Adrenal gland (tissue), 12 donors: ENCODE measurements around the gene PGP. TPM values are rescaled to one million over a fixed set of nuclear protein-coding genes. Genes with fewer than 3 reads are reported as not detected.
A peak's percentile ranks its signal among the peaks of the same experiment; 100 is the strongest.

Experiments
- DNase-seq, 7 donors: peaks; one replicate each; pipeline ENCODE4 v3.0.0-alpha.2; 2019 to 2020
- H3K27ac ChIP-seq, 5 donors: fragments of 200-600 bp; sonication (generic) in 4 of 5; 1 replicate in 3 of 5; 2 replicates in 2 of 5; pipeline versions ENCODE4 v1.5.1 to v1.8.0; 2016 to 2020; ENCODE audit warnings: mild to moderate bottlenecking in 1 of 5
- H3K27me3 ChIP-seq: fragments of 200-600 bp; 2 replicates; pipeline ENCODE4 v1.8.0; 2021
- H3K36me3 ChIP-seq, 2 donors: fragments of 200-600 bp; replicated peaks in 1 of 2; 1 replicate in 1 of 2; 2 replicates in 1 of 2; pipeline versions ENCODE4 v1.5.1 to v1.8.0; 2018 to 2022
- H3K4me1 ChIP-seq, 2 donors: fragments of 200-600 bp; replicated peaks in 1 of 2; 1 replicate in 1 of 2; 2 replicates in 1 of 2; pipeline versions ENCODE4 v1.5.1 to v1.8.0; 2018 to 2021
- H3K4me3 ChIP-seq, 4 donors: fragments of 200-600 bp; sonication (generic) in 3 of 4; one replicate each; pipeline ENCODE4 v1.5.1; 2016 to 2018
- H3K9me3 ChIP-seq, 3 donors: fragments of 200-600 bp; sonication (generic) in 1 of 3; replicated peaks in 1 of 3; 1 replicate in 2 of 3; 2 replicates in 1 of 3; pipeline versions ENCODE4 v1.5.1 to v1.8.0; 2016 to 2021
- POLR2A ChIP-seq, 2 donors: fragments of 450-650 bp; IDR thresholded peaks; one replicate each; pipeline ENCODE4 v1.6.1; 2017; ENCODE audit warnings: antibody characterized with exemption in 2 of 2, mild to moderate bottlenecking in 2 of 2, moderate library complexity in 1 of 2
- WGBS, 4 donors: extraction: QIAGEN DNeasy Blood & Tissue Kit in 2 of 4; methylation state at CpG; one replicate each; pipeline versions ENCODE4 v1.1.5 to v1.1.7; 2013 to 2017; 5-methylcytosine and 5-hydroxymethylcytosine counted together
- intact Hi-C, 2 donors: fragments of 100-400 bp; cut with DNase I; formaldehyde crosslinking; loops; one replicate each; pipeline versions ENCODE4 v1.14.1 to v1.15.0; 2022 to 2023
- polyA plus RNA-seq, 3 donors: library from polyadenylated mRNA; stranded (reverse); fragments of 200-250 nt in 2 of 3; fragments of 350-450 nt in 1 of 3; fragmentation: Illumina TruSeq in 1 of 3; extraction: RNeasy Lipid Tissue Mini Kit (QIAGEN cat#74804) in 1 of 3; gene quantifications; one replicate each; pipeline ENCODE4 v1.2.3, GENCODE V29; 2013 to 2014
- total RNA-seq, 9 donors: library from RNA; depleted of rRNA in 4 of 9; stranded (reverse); fragments of >200 nt in 4 of 9; fragments of 120-200 nt in 1 of 9; fragmentation: NEBNext Ultra II Directional in 1 of 9; extraction: Animal tissue kit (Norgen Biotek cat#: 25700) in 1 of 9; gene quantifications; one replicate each; pipeline versions ENCODE4 v1.1.0 to v1.2.4, GENCODE V29; 2013 to 2023
- TF ChIP-seq, protein P1 (sequence below), 6 experiments: fragments of 450-650 bp in 4 of 6; fragments of 200-600 bp in 2 of 6; sonication (generic) in 1 of 6; IDR thresholded peaks; 1 replicate in 5 of 6; 2 replicates in 1 of 6; pipeline versions ENCODE4 v1.5.1 to v1.8.0; 2016 to 2021; ENCODE audit warnings: antibody characterized with exemption in 6 of 6, mild to moderate bottlenecking in 2 of 6, moderate library complexity in 1 of 6
- donor health status: healthy with polysubstance abuse.
- donor health status: Bipolar disorder and iron deficiency.
- donor health status: DM: yes; HTN: yes; CAD: no.
- donor health status: DM: no; HTN: no; CAD: no.
- donor health status: DM: no; HTN: no; CAD: no.
- donor health status: DM: yes; HTN: yes; CAD: no.

The PGP gene
- total and polyA plus RNA-seq, 12 donors: 8.3 to 24.1 (median 13.6) TPM

DNA sequence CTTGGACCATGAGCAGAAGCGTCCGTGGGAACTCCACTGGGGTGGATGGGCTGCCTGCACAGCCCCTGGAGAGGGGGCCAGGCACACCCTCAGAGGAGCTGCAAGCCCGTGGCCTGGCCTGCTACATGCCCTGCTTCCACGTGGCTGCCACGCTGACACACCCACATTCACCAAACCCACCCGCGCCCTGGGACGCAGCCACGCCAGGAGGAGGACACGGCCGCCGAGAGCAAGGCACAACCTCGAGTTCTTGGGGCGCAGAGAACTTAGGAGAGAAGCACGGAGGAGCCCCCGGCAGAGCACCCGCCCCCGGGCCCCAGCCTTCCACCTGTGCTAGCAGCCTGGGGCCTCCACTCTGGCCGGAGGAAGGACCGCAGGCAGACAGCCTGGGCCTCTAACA is 37.1 kb downstream of the PGP start:
- peaks cover 0 to 6% of the 10 kb centered on the region in 2 donors for H3K4me1 ChIP-seq
- H3K9me3 ChIP-seq: no peaks in the 10 kb centered on the region
- intact Hi-C loops: no loop called here
- peaks cover 0 to 47% of the 10 kb centered on the region in 2 donors for H3K36me3 ChIP-seq
- no peak overlapping the region for H3K4me3 ChIP-seq
- TF ChIP-seq, protein P1, sequence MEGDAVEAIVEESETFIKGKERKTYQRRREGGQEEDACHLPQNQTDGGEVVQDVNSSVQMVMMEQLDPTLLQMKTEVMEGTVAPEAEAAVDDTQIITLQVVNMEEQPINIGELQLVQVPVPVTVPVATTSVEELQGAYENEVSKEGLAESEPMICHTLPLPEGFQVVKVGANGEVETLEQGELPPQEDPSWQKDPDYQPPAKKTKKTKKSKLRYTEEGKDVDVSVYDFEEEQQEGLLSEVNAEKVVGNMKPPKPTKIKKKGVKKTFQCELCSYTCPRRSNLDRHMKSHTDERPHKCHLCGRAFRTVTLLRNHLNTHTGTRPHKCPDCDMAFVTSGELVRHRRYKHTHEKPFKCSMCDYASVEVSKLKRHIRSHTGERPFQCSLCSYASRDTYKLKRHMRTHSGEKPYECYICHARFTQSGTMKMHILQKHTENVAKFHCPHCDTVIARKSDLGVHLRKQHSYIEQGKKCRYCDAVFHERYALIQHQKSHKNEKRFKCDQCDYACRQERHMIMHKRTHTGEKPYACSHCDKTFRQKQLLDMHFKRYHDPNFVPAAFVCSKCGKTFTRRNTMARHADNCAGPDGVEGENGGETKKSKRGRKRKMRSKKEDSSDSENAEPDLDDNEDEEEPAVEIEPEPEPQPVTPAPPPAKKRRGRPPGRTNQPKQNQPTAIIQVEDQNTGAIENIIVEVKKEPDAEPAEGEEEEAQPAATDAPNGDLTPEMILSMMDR (IDR thresholded peaks at IDR 0.05): no peak
- 93 to 96% (median 94%) methylated on average over 16 to 20 of the region's 20 CpGs for WGBS, 4 donors
- no peak for DNase-seq
- no peak overlapping the region for H3K27ac ChIP-seq
- no peaks in the 10 kb centered on the region for H3K27me3 ChIP-seq

DNA sequence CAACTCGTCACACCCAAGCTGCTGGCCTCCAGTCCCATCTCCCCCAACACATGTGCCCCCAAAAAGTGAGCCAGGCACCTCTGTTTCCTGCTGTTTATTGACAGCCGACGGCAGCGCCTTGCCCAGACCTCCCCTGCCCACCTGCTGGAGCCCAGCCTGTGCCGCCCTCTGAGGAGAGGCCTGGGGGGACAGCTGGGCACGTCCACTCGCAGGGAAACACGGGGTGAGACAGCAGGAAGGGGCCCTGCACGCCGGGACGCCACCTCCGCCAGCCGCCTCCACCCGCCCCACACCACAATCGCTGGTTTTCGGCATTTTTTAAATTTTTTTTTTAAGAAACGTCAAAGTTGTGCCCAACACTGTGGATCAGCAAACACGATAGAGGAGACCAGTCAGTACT is 37.5 kb downstream of the PGP start:
- H3K36me3 ChIP-seq: peaks cover 0 to 52% of the 10 kb centered on the region in 2 donors
- H3K4me3 ChIP-seq: no peak overlapping the region
- H3K9me3 ChIP-seq: no peaks in the 10 kb centered on the region
- no peak for DNase-seq
- peaks cover 0 to 6% of the 10 kb centered on the region in 2 donors for H3K4me1 ChIP-seq
- TF ChIP-seq, protein P1 (IDR thresholded peaks at IDR 0.05): no peak
- TF ChIP-seq POLR2A (IDR thresholded peaks at IDR 0.05): no peak
- H3K27me3 ChIP-seq: no peaks in the 10 kb centered on the region
- H3K27ac ChIP-seq: no peak overlapping the region
- intact Hi-C loops: no loop called here
- WGBS, 4 donors: 92 to 96% (median 94%) methylated on average over 18 of the region's 18 CpGs

DNA sequence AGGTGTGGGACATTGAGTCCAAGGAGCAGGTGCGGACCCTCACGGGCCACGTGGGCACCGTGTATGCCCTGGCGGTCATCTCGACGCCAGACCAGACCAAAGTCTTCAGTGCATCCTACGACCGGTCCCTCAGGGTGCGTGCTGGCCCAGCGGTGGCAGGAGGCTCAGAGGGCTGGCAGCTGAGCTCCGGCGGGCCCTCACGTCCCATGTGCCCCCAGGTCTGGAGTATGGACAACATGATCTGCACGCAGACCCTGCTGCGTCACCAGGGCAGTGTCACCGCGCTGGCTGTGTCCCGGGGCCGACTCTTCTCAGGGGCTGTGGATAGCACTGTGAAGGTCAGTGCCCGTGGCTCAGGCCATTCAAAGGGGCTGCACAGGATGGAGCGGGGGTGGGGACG is 38.6 kb downstream of the PGP start:
- DNase-seq: no peak
- H3K27me3 ChIP-seq: no peaks in the 10 kb centered on the region
- 92 to 99% (median 96%) methylated on average over 10 to 23 of the region's 23 CpGs for WGBS, 4 donors
- H3K4me3 ChIP-seq: no peak overlapping the region
- peaks cover 0 to 6% of the 10 kb centered on the region in 2 donors for H3K4me1 ChIP-seq
- no peak for TF ChIP-seq POLR2A (IDR thresholded peaks at IDR 0.05)
- TF ChIP-seq, protein P1 (IDR thresholded peaks at IDR 0.05): no peak
- H3K27ac ChIP-seq: no peak overlapping the region
- intact Hi-C loops: no loop called here
- no peaks in the 10 kb centered on the region for H3K9me3 ChIP-seq
- peaks cover 0 to 62% of the 10 kb centered on the region in 2 donors for H3K36me3 ChIP-seq

DNA sequence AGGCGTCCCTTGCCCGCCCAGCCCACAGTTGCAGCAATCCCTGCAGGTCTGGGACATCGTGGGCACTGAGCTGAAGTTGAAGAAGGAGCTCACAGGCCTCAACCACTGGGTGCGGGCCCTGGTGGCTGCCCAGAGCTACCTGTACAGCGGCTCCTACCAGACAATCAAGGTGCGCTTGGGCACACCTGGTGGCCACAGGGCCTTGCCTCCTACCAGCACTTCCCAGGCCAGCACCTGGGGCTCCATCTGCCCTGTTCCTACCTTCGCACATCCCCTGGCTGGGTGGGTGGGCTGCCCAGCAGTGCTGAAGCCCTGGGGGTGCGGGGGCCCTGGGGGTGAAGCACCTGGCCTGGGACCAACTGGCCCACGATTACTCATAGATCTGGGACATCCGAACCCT is 39.2 kb downstream of the PGP start:
- no peaks in the 10 kb centered on the region for H3K9me3 ChIP-seq
- intact Hi-C loops: no loop called here
- peaks cover 0 to 64% of the 10 kb centered on the region in 2 donors for H3K36me3 ChIP-seq
- no peak overlapping the region for H3K4me3 ChIP-seq
- H3K27ac ChIP-seq: peak overlapping the region in 1 of 5 donors; percentile 35
- H3K4me1 ChIP-seq: peaks cover 0 to 6% of the 10 kb centered on the region in 2 donors
- no peaks in the 10 kb centered on the region for H3K27me3 ChIP-seq
- no peak for DNase-seq
- no peak for TF ChIP-seq POLR2A (IDR thresholded peaks at IDR 0.05)
- TF ChIP-seq, protein P1 (IDR thresholded peaks at IDR 0.05): no peak
- 90 to 94% (median 93%) methylated on average over 4 to 10 of the region's 10 CpGs for WGBS, 4 donors
